Astrocyte of the cerebellum (primary cell): ENCODE data around the gene ENTPD1.

Source experiments
- DNase-seq: peaks from one replicate; pipeline ENCODE4 v3.0.0-alpha.2; 2011; ENCODE audit warnings: low read depth
- H3K4me3 ChIP-seq: 2 replicates; pipeline ENCODE4 v1.5.1; 2011; ENCODE audit warnings: mild to moderate bottlenecking, low read depth, low read length, moderate library complexity
- in situ Hi-C: cut with HindIII; loops from 2 replicates; pipeline ENCODE4 v1.10.0; 2017; ENCODE audit warnings: low sequenced_read_pairs
- TF ChIP-seq, protein P1 (sequence below): IDR thresholded peaks from 2 replicates; pipeline ENCODE4 v1.5.1; 2012; ENCODE audit warnings: low read length, low read depth, moderate library complexity, mild to moderate bottlenecking; ENCODE audit errors: missing control alignments

The ENTPD1 gene

DNA sequence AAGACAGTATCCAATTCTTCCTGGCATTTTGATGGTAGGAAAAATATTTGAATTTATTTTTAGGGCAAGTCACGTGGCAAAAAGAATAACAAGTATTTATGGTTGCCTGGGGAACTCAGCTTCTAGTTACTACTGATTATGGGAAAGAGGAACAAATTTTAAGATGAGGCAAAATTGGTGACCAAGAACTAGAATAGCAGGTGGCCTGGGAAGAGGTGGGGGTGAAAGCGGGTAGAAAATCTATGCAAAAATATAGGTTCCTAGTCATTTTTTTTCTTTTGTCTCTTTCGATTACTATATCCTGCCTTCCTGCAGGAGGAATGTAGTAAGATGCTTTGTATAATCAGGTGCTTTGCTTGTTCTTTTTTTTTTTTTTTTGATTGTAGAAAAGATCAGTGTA, 27.8 kb downstream of the ENTPD1 start:
- TF ChIP-seq, protein P1, sequence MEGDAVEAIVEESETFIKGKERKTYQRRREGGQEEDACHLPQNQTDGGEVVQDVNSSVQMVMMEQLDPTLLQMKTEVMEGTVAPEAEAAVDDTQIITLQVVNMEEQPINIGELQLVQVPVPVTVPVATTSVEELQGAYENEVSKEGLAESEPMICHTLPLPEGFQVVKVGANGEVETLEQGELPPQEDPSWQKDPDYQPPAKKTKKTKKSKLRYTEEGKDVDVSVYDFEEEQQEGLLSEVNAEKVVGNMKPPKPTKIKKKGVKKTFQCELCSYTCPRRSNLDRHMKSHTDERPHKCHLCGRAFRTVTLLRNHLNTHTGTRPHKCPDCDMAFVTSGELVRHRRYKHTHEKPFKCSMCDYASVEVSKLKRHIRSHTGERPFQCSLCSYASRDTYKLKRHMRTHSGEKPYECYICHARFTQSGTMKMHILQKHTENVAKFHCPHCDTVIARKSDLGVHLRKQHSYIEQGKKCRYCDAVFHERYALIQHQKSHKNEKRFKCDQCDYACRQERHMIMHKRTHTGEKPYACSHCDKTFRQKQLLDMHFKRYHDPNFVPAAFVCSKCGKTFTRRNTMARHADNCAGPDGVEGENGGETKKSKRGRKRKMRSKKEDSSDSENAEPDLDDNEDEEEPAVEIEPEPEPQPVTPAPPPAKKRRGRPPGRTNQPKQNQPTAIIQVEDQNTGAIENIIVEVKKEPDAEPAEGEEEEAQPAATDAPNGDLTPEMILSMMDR: no peak
- DNase-seq: no peak
- in situ Hi-C loops: no loop called here

DNA sequence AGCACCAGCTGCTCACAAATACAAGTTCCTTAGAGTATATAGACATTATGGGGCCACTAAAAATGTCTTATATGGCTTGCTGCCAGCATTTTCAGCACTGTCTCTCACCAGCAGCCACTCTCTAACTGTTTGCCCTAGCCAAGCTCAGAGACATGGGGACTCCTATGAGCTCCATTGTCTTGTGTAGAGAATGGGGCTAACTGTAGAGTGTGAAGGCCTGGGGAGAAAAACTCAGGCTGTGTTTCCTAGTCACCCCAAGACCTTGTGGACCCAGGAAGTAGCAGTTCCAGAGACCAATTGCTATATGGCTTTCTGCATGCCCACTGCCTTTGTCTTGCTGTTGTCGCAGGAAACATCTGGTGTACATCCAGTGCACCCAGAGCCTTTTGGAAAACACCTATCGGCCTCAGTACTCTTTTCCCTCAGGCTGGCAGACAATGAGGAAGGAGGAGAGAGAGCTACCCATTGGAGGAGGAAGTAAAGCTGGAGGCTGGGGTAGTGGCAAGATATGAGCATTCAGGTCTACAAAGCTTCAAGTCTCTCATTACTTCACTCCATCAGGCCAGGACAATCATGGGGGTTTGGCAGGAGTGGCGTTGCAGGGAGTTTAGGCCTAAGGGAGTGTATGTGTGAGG, 28.4 kb downstream of the ENTPD1 start:
- TF ChIP-seq, protein P1: no peak
- no peak overlapping the region for H3K4me3 ChIP-seq
- no peak for DNase-seq
- in situ Hi-C loops: no loop called here

More for the DNA sequence above, 27.8 kb downstream of the ENTPD1 start:
- H3K4me3 ChIP-seq: no peak overlapping the region

DNA sequence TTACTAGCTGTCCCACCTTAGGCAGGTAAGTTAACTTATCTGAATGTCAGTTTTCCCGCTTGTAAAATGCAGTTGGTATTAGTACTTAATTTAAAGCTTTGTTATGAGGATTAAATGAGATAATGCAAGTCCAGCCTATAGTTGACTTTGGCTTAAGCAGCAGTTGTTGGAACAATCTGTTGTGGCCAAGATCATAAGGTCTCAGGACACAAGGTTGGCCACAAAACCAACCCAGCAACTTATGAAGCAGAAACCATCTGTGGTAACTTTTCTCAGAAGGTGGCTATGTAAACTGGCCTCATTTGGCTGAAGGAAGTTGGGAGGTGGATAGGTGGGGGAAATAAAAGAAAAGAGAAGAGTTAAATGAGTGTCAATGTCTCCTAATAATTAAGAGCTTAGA, 29.4 kb downstream of the ENTPD1 start:
- in situ Hi-C loops: no loop called here
- DNase-seq: no peak
- no peak overlapping the region for H3K4me3 ChIP-seq
- TF ChIP-seq, protein P1: no peak

DNA sequence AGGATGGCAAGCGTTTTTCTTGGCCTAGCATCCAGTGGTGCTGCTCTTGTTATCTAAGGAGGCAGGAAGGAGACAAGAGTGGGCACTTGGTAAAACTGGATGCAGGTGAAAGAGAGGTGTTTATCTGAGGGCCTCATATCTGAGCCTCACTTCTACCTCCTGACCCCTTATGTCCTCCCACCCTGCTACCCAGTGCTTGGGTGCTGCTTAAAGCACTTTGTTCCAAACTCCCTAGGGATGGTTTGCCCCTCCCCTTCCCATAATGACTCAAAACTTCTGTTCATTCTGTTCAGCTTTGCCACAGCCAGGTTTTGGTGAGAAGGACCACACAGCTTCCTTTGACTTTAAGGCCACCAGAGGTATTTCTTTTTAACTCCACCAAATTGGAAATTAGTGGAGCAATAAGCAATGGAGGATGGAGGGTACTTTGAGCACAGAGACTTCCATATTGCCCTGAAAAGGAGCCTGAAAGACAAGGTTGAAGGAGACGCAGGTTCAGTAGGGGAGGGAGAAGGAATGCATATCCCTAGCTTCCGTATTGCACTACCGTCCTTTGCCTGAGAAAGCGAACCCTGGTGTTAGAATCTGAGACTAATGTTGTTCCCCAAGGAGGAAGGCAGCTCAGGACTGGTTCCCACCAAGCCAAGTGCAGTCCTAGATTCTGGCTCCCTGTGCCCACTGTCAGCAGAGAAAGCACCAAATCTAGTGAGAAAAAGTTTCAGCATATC, 30.1 kb downstream of the ENTPD1 start:
- no peak for DNase-seq
- no peak overlapping the region for H3K4me3 ChIP-seq
- in situ Hi-C loops: no loop called here

DNA sequence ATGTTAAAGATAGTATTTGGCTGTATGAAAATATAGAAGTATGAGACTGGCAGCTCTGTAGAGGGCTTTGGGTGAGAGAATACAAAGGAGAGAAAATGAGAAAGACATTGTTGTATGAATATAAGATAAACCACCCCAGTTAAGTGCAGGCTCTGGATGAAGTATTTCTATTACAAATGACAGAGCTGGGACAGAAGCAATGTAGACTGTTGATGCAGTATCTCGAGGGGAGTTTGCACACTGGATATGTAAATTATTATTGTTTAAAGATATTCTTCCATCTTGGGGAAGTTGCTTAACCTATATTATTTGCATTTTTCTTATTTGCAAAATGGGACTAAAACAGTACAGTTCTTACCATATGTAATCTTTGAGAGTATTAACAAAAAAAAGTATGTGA, 31.5 kb downstream of the ENTPD1 start:
- H3K4me3 ChIP-seq: no peak overlapping the region
- TF ChIP-seq, protein P1: no peak
- no peak for DNase-seq
- in situ Hi-C loops: no loop called here

More for the DNA sequence above, 30.1 kb downstream of the ENTPD1 start:
- TF ChIP-seq, protein P1: no peak

DNA sequence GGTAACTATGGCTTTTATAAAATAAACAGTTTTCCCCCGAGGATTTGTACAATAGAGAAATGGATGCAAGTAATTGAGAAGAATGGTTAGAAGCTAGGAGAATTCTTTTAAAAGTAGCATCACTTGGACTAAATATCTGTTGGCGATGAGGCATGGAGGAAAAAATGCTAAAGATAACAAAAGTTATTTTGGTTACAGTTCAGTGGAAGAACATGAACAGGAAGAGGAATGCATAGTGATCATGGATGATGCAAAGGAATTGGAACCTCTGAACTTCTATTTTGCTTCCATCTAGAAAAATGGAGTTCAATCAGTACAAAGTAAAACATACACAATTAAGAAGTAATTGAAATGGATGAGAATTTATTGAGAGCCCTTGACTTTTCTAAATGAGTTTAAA, 32.9 kb downstream of the ENTPD1 start:
- in situ Hi-C loops: no loop called here
- DNase-seq: peak; percentile 28

More for the DNA sequence above, 32.9 kb downstream of the ENTPD1 start:
- H3K4me3 ChIP-seq: no peak overlapping the region
- TF ChIP-seq, protein P1: no peak
